Stromal cell of bone marrow (primary cell): Measurements from ENCODE around the gene SLC22A1.
A peak's percentile ranks its signal among the peaks of the same experiment; 100 is the strongest.
"Not testable (repeated sequence)": the region's sequence is repeated elsewhere in the genome, so short reads cannot be mapped to it uniquely, and the experiment has no call there.

Source experiments
- DNase-seq: peaks from one replicate; pipeline ENCODE4 v3.0.0-alpha.2; 2012; ENCODE audit warnings: low read depth

The SLC22A1 gene

DNA sequence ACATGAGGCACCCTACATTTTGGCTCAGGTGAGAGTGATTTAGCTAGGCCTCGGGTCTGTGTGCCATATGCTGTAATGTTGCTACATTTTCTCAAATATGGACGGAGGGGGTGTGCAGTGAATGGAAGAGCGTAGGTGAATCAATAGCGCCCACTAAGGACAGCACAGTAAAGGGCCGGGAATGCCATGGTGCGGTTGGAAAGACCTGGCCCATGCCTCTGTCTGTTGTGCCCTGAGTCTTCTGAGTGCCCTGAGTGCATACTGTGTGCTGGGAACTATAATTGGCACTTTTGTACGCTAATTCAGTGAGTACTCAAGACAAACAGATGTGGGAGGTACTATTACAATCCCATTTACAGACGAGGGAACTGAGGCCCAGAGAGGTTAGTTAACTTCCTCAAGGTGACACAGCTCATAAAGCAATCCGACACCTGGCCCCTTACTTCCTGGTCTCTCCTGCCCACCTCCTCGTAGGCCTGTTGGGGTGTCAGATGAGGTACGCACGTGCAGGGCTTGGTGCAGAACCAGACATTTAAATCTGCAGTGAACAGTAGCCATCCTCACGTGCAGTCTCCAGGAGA lies 17.3 kb downstream of the SLC22A1 start:
- DNase-seq, result no peak

DNA sequence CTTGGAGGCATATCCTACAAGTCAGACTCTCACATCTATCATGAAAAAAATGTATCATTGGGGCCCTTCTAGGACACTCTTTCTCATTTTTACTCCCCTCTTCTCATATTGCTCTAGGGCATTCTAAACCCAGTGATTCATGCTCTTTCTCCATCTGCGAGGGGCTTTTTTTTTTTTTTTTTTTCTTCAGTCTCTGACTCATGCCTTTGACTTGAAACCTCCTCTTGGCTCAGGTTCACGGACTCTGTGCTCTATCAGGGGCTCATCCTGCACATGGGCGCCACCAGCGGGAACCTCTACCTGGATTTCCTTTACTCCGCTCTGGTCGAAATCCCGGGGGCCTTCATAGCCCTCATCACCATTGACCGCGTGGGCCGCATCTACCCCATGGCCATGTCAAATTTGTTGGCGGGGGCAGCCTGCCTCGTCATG lies 17.8 kb downstream of the SLC22A1 start:
- DNase-seq, result peak; percentile 69

DNA sequence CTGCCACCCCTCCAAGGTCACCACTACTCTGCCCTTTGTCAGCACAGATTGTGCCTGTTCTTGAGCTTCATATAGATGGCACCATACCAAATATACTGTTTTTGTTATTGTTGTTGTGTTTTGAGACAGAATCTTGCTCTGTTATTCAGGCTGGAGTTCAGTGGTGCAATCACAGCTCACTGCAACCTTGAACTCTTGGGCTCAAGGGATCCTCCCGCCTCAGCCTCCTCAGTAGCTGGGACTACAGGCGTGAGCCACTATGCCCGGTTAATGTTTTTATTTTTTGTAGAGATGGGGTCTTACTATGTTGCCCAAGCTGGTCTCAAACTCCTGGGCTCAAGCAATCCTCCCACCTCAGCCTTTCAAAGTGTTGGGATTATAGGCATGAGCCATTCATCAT lies 18.9 kb downstream of the SLC22A1 start:
- DNase-seq, result not testable (repeated sequence)

DNA sequence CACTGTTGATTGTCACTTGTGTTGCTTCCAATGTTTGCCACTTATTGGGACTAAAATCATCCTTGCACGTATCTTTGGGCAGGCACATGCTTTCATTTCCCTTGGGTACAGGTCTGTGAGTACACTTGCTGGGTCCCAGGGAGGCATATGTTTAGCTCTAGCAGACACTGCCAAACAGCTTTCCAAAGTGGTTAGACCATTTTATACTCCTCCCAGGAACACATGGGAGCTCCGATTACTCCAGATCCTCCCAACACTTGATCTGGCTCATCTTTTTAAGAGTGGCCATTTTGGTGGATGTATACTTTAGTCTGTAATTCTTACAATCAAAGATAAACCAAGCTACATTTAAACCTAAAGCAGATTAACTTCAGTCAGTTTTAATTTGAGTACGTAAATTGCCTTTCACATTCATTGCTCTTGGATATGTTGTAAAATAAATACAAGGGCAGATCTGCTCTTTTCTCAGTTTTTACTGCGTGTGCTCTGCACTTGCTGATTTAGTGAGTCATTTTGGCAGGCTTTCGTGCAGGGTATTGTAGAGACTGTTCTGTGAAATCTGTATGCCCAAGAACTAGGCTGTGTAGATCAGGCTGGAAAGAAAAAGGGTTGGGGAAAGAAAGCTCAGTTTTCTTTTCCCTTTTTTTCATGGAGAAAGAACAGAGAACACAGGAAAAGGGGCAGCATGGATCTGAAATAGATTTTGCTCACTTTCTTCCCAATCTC lies 19.5 kb downstream of the SLC22A1 start:
- DNase-seq, result peak; percentile 85

DNA sequence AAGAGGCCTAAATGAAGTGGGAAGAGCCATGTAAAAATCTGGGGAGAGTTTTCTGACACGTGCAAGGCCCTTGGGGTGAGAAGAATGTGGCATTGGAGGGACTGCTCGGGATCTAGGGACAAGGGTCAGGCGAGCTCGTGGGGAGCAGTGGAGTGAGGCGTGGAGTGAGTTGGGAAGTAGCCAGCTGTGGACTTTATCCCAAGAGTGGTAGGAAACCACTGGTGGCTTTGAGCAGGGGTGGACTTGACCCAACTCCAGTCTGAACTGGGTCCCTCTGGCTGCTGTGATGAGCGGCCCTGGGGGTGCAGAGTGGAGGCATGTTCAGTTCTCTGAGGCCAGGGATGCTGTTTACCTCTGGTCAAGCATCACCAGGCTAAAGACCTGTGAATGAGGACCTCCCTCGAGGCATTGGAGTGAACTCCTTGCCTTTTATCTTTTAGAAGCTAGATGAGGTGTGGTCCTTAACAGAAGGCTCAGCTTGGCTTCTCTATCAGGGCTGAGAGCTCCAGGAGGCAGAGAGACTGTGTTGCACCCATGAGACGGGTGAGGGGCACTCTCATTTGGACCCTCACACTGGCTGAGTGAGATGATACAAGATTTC lies 20.6 kb downstream of the SLC22A1 start:
- no peak for DNase-seq

DNA sequence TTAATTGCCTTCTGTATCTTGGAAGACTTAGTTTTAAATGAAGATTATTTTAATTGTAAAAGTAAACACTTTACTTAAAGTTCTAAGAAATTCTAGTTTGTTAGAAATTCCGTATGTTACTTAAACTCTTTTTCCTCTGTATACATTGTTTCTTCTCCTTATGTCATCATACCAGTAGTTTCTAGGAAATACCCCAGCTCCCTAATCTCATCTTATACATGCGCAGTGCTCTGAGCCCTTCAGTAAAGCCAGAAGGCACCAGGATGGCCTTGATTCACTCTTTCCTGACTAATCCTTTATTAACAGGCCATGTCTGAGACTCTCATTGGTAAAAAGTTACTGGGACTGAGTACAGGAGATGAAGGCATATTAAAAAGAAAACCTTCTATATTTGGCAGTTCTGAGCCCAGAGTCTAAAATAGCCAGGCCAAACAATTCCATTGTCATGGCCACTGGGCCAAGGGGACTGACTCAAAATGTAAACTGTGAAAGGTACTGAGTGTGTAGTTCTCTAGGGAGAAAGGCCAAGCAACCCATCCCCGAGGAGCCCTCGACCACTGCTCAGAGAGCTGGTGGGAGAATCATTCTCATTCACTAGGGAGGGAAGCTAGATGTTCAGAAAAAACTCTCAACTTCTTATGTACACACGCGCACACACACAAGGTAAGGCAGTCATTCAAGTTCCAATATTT lies 25.0 kb downstream of the SLC22A1 start:
- no peak for DNase-seq

DNA sequence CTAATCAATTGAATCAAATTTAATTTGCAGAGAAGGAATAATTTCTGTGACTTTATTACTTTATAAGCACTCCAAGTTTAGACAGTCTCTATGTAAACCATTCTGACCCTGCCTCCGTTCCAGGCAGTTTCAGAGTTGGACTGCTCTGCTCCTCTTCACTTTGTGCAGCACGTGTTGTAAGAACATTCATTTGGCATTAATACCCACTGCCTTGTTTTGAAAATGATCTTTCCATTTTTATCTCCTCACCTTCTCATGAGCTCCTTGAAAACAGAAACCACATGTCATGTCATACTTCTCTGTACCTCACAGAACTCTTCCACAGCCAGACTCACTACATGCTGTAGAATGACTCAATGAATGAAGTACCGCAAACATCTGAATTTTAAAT lies 25.5 kb downstream of the SLC22A1 start:
- no peak for DNase-seq

DNA sequence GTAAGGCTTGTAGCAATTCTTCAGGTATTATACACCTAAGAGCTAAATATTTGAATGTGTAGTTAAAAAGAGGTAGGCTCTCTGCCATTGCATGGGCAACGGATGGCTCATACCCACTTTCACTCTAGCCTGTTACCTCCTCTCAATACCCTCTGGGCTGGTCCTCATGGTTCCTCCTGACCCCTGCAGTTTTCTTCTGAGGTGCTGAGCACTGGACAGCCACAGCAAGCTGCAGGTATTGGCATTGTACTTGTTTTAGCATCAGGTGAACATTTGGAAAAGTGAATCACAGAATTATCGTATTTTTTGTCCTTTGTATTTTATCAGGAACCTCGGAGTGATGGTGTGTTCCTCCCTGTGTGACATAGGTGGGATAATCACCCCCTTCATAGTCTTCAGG lies 32.9 kb downstream of the SLC22A1 start:
- no peak for DNase-seq

DNA sequence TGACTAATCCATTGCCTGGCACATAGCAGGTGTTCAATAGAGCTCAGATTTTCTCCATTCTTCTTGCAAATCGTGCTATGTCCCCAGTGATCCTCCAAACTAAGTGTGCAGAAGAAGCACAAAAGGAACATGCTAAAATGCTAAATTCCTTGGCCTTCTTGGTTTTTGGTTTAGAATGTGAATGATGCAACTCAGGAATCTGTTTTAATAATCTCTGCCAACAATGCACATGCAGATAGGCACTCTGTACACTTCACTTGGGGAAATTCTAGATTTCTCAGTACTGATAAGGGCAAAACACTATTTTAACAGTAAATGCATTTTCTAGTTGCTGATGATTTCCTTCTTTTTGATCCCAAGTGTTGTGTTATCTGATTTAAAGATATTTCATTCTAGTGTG lies 35.2 kb downstream of the SLC22A1 start:
- no peak for DNase-seq

DNA sequence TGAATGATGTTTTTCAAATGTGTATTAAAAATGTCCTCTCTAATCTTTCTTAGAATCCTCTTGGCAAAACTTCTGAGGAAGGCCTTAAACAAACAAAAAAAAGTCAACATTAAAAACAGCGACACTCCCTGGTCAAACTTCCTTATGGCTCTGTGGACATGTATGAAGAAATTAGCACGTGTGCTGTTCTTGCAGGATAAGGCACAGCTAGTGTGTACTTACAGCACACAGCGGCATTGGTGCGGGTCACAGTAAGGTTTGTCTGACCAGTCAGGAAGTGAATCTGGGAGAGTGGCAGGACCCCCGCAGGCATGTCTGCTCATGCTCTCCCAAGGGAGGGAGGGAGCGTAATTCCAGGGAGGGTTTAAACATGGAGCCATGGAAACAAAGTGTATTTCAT lies 38.8 kb downstream of the SLC22A1 start:
- DNase-seq, result no peak

DNA sequence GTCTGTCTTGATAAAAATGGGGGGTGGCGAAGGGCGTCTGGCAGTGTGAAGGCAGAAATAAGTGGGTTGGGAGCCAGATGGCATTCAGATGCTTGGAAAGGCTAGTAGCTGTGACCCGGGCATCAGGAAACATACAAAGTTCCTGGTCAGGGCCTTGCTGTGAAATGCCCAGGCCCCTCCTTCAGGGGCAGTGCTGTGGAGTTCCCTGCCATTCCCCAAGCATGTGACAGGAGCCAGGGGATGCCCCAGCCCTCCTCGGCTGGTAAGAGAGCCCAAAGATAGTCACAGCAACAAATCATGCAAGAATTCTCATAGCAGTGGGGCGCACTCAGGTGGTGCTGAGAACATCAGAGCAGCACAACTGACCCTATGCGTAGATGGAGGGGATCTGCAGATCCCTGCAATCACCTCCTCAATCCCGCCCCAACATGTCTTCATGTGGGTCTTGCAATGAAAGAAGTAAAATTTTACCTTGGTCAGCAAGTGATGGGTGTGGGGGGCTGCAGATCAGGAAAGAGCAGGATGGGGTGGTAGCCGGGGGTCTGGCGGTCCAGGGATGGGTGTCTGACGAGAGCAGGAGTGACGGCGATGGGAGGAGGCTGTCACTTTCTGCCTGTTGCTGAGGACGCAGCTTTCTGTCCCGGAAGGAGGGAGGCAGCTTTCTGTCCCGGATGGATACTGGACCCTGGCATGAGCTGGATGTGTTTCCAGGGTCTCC lies 39.5 kb downstream of the SLC22A1 start:
- DNase-seq, result no peak

DNA sequence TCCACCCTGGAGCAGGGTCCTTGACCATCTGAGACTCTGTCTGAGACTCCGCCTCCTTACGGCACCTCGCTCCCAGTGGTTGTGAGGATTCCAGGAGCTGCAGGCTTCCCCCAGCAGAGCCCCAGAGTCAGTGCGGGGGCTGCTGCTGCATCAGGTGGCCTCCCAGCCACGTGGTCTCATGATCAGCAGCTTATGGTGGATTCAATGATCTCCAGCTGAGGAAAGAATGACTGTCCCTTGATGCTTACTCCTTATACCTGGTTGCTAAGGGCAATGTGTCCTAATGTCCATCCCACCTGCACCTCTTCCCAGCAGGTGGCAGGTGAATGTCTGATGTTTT lies 40.0 kb downstream of the SLC22A1 start:
- DNase-seq, result no peak

DNA sequence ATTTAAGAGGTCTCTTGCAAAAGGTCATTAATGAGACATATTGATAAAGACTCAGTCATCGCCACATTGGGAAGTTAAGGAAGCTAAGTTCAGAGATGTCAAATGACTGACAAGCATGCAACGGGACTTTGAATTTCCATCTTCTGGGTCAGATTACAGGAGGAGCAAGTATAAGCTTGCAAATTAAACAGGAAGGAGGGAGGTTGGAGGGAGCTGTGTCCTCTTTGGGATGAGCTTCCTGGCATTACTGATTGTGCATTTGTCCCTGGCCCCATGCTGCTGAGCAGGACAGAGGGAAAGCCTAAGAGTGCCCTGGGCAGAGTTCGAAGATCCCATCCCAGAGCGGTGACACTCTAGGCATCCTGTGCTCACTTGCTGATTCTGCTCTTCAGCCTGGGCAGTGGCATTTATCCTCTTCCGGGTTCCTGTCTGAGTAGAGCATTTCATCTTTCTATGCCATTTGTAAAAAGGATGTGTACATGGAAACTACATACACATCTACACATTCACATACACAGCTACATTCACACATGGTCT lies 40.5 kb downstream of the SLC22A1 start:
- no peak for DNase-seq

DNA sequence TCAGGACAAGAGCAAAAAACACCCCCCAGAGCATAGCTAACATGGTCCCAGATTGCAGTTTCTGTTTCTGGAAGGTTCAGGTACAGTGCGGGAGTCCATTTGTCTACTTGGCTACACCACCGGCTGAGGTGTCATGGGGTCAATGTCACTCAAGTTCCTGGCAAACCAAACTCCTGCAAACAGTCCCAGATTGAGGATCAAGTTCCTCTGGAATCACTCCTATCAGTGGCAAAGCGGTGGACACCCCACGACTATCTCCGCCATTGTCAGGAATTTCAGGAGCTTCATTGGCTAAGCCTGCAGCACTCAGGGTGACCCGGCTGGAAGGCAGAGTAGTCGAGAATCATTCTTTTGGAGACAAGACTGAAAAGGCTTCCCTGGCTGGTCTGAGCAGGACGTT lies 41.8 kb downstream of the SLC22A1 start:
- DNase-seq, result no peak

DNA sequence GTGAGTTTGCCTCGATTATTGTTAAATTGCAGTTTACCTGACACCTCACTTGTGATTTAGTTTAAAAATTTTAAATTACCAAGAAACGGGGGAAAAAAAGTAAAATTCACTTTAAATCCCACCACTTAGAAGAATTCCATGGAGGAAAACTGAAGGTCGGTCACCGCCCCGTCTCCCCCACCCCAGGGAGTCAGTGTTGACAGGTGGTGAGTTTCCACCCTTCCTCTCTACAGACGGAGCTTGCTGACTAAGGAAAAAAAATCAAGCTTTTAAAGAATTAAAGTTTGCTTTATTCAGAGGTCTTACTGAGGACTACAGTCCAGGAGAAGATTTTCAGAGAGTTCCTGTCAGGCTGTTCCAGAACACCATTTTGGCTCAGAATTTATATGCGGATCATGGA lies 42.3 kb downstream of the SLC22A1 start:
- no peak for DNase-seq

DNA sequence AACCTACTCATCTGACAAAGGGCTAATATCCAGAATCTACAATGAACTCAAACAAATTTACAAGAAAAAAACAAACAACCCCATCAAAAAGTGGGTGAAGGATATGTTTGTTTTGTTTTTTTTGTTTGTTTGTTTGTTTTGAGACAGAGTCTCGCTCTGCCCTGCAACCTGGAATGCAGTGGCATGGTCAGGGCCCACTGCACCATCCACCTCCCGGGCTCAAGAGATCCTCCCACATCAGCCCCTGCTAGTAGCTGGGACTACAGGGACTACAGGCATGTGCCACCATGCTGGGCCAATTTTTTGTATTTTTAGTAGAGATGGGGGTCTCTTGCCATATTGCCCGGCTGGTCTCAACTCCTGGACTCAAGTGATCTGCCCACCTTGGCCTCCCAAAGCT lies 44.3 kb downstream of the SLC22A1 start:
- not testable (repeated sequence) for DNase-seq

DNA sequence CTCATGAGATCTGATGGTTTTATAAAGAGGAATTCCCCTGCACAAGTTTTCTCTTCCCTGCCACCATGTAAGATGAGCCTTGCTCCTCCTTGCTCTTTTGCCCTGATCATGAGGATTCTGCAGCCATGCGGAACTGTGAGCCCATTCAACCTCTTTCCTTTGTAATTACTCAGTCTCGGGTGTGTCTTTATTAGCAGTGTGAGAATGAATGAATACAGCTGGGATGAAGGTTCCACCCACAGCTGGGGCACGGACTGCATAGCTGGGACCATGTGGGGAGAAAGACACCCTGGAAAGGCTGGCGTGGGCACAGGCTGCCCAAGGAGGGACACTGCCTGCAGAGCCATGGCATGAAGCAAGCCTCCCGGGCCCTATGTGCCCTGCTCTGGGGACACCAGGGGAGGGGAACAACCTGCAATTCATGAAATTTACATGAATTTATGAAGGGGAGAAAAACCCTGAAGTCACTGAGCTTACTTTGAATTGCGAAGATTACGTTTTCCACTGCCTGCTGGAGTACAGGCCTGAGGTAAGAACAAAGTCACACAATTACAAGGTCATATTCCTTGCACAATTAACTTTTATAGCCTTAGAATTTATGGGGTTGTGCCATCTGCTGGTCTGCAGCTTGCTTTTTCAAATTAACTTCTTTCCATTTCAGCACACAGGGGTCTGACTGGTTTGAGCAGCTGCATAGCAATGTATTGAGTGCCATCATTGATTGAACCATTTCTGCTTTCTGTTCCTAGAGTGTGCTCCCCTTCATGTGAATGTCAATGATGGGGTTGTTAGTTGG lies 46.2 kb downstream of the SLC22A1 start:
- DNase-seq, result no peak

DNA sequence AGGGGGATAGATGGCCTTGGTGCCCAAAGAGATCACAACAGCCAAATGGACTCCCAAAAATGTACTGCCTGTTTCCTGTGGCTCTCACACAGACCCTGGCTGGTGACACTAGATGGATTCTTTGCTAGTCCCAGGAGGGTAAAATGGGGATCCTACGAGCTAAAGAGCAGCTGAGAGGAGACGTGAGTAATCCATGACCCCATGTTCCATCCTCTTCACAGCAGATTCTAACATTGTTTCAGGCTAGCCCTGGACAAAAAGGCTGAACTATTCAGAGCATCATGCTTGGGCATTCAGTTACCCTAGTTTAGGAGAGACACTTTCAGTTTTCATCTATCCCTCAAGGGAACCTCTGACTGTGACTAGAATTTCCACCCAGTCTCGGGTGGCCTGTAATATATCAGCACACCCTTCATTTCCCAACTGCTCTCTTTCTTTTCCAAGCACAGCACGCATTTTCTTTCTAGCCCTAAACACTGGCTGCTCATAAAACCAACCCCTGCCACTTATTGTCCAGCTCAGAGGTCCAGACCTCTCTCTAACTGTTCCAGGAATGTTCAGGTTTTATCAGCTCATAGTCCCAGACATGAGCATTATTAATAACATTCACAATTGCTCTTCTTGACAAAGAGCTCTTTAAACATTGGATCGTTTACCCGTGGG lies 48.5 kb downstream of the SLC22A1 start:
- no peak for DNase-seq

DNA sequence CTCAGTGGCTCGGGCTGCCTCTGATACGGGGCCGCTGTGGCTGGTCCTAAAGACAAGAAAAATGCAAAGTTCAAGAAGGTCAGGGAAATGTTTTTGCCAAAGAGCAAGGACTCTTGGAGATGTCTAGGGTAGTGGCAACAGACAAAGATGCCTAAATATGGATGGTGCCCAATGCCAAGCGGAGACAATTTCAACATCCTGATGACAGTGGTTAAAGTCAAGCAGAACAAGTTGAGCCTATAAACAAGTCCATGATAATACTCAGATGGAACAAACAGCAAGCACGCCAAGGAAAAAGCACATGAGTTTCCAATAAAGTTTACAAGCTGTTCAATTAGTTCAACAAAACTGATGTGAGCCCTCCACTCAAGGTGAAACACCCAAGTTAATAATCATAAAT lies 51.1 kb downstream of the SLC22A1 start:
- DNase-seq, result no peak

DNA sequence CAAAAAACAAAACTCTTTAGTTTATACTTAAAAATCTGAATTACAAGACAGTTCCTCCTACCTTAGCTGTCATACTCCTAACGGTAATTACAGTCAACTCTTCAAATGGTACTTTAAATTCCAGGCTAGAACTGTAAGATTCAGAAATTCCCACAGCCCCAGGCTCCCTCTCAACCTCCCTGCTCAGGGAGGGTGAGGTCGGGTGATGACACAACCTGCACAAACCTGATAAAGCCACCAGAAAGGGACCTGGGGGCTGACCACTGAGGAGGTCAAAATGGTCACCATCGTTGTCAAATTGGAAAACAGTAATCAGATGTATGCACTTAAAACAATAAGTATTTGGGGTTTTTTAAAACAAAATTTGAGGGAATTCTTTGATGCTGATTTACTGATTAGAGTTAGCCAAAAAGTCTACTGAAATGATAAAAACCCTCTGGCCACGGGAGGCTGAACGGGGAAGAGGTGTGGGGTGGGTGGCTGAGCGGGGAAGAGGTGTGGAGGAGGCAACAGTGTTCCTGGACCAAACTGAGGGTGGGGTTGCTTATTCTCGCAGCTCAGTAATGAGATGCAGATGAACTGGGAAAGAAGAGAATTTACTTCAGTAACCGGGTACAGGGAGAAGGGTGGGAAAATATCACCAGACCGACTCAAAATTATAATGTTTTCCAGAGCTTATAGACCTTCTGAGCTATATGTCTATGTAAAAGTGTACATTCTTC lies 52.4 kb downstream of the SLC22A1 start:
- no peak for DNase-seq
